DMS79 (cell line): ENCODE measurements around the gene DMBX1.

Experiments
- DNase-seq: peaks from one replicate; lab custom pipeline; 2025; lab: John Stamatoyannopoulos, UW

Gene DMBX1

DNA sequence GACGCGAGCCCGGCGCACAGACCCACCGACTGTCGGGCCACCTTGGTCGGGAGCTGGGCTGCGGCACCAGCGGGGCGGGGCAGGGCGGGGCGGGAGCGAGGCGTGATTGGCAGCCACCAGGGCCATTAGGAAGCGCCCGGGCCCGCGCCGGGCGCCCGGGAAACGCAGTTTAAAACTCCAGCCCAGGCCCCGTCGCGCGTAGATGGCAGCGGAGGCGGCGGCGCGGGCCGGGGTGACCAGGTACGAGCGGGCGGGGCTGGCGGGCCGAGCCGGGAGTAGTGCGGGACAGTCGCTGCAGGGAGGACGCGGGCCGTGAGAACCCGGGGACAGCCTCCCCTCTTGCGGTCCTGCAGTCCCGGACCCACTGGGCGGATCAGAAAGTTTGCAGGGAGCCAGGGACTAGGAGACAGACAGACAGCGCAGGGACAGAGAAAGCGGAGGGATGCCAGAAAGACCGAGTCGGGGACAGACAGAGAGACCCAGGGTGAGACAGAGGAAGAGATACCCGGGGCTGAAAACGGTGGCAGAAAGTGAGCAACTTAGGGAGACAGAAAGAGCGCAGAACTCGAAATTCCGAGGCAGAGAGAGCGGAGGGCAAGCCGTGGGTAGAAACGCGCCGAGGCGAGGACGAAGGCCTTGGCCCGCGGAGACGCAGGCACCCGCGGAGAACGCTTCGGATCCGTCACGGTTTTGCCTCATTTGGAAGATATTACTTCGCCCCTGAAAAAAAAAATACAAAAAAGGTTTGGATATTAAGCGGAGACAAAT, at the start of gene DMBX1:
DMBX1 (plus strand) TSS at position 199 of the 768 bp plus-strand sequence. CDS start 17,175 bp downstream, outside the sequence.
- DNase-seq, result peak; percentile 36

DNA sequence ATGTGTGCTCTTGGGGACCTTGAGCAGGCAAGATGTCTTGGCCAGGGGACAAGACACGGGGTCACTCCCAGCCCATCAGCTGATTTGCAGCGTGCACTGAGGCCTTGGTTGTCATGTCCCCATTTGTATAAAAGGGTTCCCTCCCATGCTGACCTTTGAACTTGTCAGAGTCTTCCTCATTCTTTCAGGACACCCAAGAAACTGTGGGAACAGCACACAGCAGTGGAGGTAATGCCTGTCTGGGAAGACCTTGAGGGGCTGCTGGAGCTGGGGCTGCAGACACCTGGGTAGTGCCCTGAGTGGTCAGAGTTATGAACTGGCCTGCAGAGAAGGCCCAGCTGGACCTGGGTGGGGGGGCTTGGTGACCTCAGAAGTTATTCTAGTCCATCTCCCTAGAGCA, 49.2 kb upstream of the DMBX1 start:
- DNase-seq, result no peak

DNA sequence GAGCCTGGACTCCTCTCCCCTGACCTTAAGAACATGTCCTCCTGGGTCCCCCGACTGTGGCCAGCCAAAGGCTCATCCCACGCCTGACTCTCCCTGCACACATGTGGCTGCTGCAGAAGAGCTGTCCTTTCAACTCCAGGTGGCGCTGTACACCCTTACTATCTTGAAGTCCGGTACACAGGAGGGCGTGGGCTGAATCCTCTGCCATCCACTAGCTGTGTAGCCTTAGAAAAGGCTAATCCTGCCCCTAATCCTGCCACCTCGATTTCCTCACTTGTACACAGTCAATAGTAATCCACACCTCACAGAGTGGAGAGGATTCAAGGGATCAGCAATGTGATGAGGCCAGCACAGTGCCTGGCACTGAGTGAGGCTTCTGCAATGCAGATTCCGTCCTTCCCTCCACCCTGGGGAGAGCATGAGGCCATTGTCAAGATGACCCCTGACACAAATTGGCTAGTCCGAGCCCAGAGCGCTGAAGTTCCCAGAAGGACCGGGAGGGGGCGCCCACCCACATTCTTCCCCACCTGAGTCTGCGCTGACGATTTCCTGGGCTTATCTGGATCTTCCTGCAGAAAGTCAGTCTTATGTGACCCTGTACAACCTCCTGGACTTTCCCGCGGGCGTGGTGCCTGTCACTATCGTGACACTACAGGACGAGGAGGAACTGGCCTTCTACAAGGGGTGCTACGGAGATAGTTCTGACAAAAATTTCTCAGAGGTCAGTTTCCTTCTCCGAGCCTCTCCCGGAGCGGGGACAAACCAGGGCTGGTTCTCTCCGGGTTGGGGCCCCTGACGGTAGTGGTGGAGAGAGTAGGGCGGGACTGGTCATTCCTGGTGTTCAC, 47.1 kb upstream of the DMBX1 start:
- DNase-seq, result peak; percentile 35

DNA sequence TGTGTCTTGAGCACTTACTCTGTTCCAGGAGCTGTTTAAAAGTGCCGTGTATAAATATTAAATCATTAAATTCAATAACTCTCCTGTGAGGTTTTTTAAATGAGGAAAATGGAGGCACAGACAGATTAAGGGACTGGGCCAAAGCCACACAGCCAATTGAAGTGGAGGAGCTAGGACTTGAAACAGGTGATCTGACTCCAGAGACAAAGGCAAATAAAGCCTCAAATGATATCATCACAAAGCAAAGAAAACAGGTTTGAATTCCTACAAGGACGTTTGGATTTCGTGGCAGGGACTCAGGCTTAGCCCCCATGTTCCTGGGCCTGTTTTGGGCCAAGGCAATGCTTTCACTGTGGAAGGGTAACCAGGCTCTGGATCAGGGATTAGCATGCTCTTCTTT, 45.2 kb upstream of the DMBX1 start:
- no peak for DNase-seq

- DNase-seq, result no peak
Observed at GRCh38 chr1:46445773-46446256, 43.8 kb upstream of the DMBX1 start.

- DNase-seq, result peak; percentile 40
Observed at GRCh38 chr1:46446646-46447498, 42.8 kb upstream of the DMBX1 start.

GRCh38 chr1:46447499-46448108, 42.0 kb upstream of the DMBX1 start:
- DNase-seq, result no peak

- no peak for DNase-seq
Observed at GRCh38 chr1:46448109-46448911, 41.3 kb upstream of the DMBX1 start.

DNA sequence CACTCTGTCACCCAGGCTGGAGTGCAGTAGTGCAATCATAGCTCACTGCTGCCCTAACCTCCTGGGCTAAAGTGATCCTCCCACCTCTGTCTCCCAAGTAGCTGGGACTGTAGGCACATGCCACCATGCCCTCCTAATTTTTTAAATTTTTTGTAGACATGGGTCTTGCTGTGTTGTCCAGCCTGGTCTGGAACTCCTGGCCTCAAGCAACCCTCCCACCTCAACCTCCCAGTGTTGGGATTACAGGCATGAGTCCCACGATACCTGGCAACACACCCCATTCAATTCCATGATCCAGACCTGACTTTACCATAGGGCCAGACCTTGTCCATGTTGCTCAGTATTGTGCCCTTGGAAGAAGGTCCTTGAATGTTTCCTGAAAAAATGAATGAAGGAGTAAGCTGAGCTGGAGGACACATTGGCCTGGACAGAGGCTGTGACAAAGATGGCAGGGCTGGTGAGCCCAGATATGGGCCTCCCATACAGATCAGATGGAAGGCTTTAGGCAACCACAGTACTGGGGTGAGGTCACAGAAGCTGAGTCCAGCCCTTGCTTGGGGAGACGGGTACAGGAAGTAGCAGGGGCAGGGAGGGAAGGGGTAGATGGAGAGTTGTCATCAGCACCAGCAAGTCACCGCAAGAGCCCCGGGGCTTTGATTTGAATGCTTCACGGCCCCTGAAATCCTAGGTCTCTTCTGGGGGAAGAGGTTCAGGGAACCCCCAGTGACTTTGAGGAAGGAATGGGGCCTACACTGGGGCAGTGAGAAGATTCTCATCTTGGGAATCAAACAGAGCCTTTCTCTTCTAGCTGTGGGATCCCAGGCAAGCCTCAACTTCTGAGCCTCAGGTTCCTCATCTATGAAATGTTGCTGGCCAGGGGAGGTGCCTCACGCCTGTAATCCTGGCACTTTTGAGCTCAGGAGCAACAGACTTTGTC, 40.1 kb upstream of the DMBX1 start:
- no peak for DNase-seq

- no peak for DNase-seq
Observed at GRCh38 chr1:46450160-46450517, 39.5 kb upstream of the DMBX1 start.

GRCh38 chr1:46451948-46452930, 37.4 kb upstream of the DMBX1 start:
- DNase-seq, result no peak

- no peak for DNase-seq
Observed at GRCh38 chr1:46452931-46453325, 36.7 kb upstream of the DMBX1 start.

- DNase-seq, result no peak
Observed at GRCh38 chr1:46453449-46453848, 36.2 kb upstream of the DMBX1 start.

- DNase-seq, result no peak
Observed at GRCh38 chr1:46455951-46456350, 33.7 kb upstream of the DMBX1 start.

- no peak for DNase-seq
Observed at GRCh38 chr1:46456411-46456963, 33.1 kb upstream of the DMBX1 start.

- no peak for DNase-seq
Observed at GRCh38 chr1:46457178-46457577, 32.5 kb upstream of the DMBX1 start.

DNA sequence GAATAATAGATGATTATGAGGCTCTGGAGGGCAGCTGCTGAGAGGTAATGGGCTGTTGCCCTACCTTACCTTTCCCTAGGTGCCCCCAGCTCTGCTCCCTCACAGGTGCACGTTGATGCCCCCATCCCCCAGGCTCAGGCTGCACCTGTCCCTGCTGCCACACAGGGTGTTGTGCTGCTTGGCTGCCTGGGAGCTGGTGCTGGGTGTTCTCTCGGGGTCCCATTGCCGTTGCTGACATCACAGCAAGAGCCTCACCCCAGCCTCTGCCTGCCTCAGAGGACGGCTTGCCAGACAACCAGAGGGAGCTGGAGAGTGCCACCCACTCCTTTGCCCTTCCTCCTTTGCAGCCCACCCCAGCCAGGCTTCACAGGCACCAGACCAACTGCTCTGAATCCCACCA, 31.4 kb upstream of the DMBX1 start:
- DNase-seq, result no peak

DNA sequence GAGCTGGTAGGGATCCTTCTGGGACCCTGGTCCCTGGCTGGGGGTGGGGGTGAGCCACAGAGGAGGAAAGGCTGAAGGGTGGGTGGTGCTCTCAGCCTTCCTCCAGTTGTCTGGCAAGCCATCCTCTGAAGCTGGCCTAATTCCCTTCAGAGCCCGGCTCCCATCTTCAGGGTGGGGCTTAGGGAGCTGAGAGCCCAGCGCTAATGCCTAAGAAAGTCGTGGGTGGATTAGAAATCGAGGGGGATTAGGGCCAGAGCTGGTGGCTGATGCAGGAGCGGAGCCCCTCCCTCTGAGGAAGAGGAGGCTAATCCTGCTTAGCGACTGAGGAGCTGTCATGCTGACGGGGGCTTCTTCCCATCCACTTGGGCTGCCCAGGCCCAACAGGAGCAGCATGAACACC, 30.8 kb upstream of the DMBX1 start:
- no peak for DNase-seq
